Measurements from ENCODE around the gene TOMM70.
"Not testable (repeated sequence)": the region's sequence is repeated elsewhere in the genome, so short reads cannot be mapped to it uniquely, and the experiment has no call there.

Gene TOMM70

DNA sequence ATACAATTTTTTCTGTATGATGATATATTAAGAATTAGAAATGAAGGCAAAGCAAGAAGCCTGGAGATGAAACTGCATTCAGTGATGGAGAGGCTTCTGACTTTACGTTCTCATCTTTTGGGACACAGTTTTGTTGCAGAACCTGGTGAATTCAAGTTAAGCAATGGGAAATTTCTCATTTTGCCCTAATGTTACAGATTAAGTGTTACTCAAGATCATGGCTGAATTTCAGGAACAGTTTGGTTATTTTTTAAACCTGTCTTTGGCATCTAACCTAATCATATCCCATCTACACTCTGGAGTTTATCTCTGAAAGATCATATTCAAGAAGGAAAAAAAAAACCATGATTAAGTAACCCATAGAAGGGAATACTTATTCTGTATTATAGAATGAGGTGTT lies 60.4 kb downstream of the TOMM70 start:
- ATAC-seq, result no peak
- no peak for TF ChIP-seq PPARA (CRISPR knock-in tag; IDR thresholded peaks at IDR 0.05; ENCODE audit: borderline replicate concordance)
- TF ChIP-seq, protein P1, sequence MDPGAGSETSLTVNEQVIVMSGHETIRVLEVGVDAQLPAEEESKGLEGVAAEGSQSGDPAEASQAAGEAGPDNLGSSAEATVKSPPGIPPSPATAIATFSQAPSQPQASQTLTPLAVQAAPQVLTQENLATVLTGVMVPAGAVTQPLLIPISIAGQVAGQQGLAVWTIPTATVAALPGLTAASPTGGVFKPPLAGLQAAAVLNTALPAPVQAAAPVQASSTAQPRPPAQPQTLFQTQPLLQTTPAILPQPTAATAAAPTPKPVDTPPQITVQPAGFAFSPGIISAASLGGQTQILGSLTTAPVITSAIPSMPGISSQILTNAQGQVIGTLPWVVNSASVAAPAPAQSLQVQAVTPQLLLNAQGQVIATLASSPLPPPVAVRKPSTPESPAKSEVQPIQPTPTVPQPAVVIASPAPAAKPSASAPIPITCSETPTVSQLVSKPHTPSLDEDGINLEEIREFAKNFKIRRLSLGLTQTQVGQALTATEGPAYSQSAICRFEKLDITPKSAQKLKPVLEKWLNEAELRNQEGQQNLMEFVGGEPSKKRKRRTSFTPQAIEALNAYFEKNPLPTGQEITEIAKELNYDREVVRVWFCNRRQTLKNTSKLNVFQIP (CRISPR knock-in tag; IDR thresholded peaks at IDR 0.05; ENCODE audit: borderline replicate concordance, low read depth), result no peak
- TF ChIP-seq CSDC2 (CRISPR knock-in tag; IDR thresholded peaks at IDR 0.05), result no peak
- no peak for TF ChIP-seq ZNF565 (CRISPR knock-in tag; conservative IDR thresholded peaks at IDR 0.05; ENCODE audit: low read depth)
- TF ChIP-seq ARNTL (CRISPR knock-in tag; IDR thresholded peaks at IDR 0.05; ENCODE audit: borderline replicate concordance, low read depth), result no peak
- TF ChIP-seq ISL1 (CRISPR knock-in tag; IDR thresholded peaks at IDR 0.05), result no peak
- TF ChIP-seq, protein P2, sequence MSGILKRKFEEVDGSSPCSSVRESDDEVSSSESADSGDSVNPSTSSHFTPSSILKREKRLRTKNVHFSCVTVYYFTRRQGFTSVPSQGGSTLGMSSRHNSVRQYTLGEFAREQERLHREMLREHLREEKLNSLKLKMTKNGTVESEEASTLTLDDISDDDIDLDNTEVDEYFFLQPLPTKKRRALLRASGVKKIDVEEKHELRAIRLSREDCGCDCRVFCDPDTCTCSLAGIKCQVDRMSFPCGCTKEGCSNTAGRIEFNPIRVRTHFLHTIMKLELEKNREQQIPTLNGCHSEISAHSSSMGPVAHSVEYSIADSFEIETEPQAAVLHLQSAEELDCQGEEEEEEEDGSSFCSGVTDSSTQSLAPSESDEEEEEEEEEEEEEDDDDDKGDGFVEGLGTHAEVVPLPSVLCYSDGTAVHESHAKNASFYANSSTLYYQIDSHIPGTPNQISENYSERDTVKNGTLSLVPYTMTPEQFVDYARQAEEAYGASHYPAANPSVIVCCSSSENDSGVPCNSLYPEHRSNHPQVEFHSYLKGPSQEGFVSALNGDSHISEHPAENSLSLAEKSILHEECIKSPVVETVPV (CRISPR knock-in tag; IDR thresholded peaks at IDR 0.05), result no peak
- no peak for TF ChIP-seq TOX (CRISPR knock-in tag; IDR thresholded peaks at IDR 0.05; ENCODE audit: borderline replicate concordance)
- TF ChIP-seq RARB (CRISPR knock-in tag; IDR thresholded peaks at IDR 0.05), result no peak

DNA sequence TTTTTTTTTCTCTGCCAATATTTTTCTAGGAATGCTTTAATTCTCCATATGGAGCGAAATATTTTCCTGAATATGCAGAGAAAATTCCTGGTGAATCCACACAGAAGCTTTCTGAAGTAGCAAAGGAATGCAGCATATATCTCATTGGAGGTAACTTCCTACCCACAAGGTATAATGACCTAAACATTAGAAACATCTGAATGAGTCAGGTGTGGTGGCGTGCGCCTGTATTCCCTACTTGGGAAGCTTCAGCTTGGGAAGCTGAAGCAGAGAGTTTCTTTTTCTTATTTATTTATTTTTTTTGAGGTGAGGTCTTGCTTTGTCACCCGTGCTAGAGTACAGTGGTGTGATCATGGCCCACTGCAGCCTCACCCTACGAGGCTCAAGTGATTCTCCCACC lies 61.1 kb downstream of the TOMM70 start:
- TF ChIP-seq, protein P2 (CRISPR knock-in tag; IDR thresholded peaks at IDR 0.05), result no peak
- no peak for TF ChIP-seq BACH2 (CRISPR knock-in tag; IDR thresholded peaks at IDR 0.05; ENCODE audit: borderline replicate concordance)
- no peak for ATAC-seq

DNA sequence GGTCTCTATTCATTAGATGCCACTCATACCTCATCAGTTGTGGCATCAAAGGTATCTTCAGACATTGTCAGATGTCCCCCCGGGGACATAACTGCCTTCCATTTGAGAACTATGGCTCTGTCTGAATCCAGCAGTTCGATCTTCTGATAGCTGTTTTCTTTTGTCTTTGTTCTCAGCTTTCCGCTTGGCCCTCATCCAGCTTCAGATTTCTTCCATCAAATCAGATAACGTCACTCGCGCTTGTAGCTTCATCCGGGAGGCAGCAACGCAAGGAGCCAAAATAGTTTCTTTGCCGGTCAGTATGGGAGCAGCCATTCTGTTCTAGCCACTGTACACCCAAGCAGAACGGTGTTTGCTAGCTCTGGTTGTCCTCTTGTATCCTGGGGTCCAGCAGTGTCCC lies 62.0 kb downstream of the TOMM70 start:
- no peak for ATAC-seq
- TF ChIP-seq PPARA (CRISPR knock-in tag; IDR thresholded peaks at IDR 0.05; ENCODE audit: borderline replicate concordance) (no peak), GLIS3 (CRISPR knock-in tag; IDR thresholded peaks at IDR 0.05) (no peak), TOX (CRISPR knock-in tag; IDR thresholded peaks at IDR 0.05; ENCODE audit: borderline replicate concordance) (no peak), OSR1 (CRISPR knock-in tag; IDR thresholded peaks at IDR 0.05) (no peak), ZNF565 (CRISPR knock-in tag; conservative IDR thresholded peaks at IDR 0.05; ENCODE audit: low read depth) (no peak)
- TF ChIP-seq, protein P3, sequence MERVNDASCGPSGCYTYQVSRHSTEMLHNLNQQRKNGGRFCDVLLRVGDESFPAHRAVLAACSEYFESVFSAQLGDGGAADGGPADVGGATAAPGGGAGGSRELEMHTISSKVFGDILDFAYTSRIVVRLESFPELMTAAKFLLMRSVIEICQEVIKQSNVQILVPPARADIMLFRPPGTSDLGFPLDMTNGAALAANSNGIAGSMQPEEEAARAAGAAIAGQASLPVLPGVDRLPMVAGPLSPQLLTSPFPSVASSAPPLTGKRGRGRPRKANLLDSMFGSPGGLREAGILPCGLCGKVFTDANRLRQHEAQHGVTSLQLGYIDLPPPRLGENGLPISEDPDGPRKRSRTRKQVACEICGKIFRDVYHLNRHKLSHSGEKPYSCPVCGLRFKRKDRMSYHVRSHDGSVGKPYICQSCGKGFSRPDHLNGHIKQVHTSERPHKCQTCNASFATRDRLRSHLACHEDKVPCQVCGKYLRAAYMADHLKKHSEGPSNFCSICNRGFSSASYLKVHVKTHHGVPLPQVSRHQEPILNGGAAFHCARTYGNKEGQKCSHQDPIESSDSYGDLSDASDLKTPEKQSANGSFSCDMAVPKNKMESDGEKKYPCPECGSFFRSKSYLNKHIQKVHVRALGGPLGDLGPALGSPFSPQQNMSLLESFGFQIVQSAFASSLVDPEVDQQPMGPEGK (CRISPR knock-in tag; IDR thresholded peaks at IDR 0.05; ENCODE audit: borderline replicate concordance), result no peak
- TF ChIP-seq, protein P1 (CRISPR knock-in tag; IDR thresholded peaks at IDR 0.05; ENCODE audit: borderline replicate concordance, low read depth), result no peak

DNA sequence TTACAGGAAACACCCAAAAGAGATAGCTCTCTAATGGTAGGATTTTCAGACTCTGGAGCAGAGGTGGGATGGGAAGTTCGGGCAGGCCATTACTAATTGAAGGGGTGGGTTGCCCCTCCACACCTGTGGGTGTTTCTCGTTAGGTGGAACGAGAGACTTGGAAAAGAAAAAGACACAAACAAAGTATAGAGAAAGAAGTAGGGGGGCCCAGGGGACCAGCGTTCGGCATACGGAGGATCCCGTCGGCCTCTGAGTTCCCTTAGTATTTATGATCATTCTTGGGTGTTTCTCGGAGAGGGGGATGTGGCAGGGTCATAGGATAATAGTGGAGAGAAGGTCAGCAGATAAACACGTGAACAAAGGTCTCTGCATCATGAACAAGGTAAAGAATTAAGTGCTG lies 64.7 kb downstream of the TOMM70 start:
- ATAC-seq, result not testable (repeated sequence)

DNA sequence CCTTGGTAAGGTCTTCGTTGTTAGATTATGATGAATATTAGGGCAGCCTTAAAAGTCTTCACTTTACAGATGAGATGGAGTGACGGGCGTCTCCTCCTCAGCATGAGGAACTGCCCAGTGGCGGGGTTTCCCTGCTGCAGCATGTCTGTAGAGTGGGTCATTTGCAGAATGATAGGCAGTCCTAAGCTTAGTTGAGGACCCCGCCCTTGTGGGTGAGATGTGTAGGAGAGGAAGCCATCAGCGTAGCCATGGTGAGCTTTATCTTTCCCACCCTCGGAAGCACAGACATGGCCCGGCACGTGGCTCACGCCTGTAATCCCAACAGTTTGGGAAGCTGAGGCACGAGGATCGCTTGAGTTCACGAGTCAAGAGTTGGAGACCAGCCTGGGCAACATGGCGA lies 65.5 kb downstream of the TOMM70 start:
- no peak for TF ChIP-seq PPARA (CRISPR knock-in tag; IDR thresholded peaks at IDR 0.05; ENCODE audit: borderline replicate concordance)
- TF ChIP-seq TCF4 (CRISPR knock-in tag; IDR thresholded peaks at IDR 0.05; ENCODE audit: borderline replicate concordance), result no peak
- TF ChIP-seq ESRRG (CRISPR knock-in tag; IDR thresholded peaks at IDR 0.05), result no peak
- TF ChIP-seq RARB (CRISPR knock-in tag; IDR thresholded peaks at IDR 0.05), result no peak
- TF ChIP-seq ZNF565 (CRISPR knock-in tag; conservative IDR thresholded peaks at IDR 0.05; ENCODE audit: low read depth), result no peak
- no peak for TF ChIP-seq CSDC2 (CRISPR knock-in tag; IDR thresholded peaks at IDR 0.05)
- TF ChIP-seq, protein P4, sequence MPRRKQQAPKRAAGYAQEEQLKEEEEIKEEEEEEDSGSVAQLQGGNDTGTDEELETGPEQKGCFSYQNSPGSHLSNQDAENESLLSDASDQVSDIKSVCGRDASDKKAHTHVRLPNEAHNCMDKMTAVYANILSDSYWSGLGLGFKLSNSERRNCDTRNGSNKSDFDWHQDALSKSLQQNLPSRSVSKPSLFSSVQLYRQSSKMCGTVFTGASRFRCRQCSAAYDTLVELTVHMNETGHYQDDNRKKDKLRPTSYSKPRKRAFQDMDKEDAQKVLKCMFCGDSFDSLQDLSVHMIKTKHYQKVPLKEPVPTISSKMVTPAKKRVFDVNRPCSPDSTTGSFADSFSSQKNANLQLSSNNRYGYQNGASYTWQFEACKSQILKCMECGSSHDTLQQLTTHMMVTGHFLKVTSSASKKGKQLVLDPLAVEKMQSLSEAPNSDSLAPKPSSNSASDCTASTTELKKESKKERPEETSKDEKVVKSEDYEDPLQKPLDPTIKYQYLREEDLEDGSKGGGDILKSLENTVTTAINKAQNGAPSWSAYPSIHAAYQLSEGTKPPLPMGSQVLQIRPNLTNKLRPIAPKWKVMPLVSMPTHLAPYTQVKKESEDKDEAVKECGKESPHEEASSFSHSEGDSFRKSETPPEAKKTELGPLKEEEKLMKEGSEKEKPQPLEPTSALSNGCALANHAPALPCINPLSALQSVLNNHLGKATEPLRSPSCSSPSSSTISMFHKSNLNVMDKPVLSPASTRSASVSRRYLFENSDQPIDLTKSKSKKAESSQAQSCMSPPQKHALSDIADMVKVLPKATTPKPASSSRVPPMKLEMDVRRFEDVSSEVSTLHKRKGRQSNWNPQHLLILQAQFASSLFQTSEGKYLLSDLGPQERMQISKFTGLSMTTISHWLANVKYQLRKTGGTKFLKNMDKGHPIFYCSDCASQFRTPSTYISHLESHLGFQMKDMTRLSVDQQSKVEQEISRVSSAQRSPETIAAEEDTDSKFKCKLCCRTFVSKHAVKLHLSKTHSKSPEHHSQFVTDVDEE (CRISPR knock-in tag; IDR thresholded peaks at IDR 0.05), result no peak
- TF ChIP-seq OSR1 (CRISPR knock-in tag; IDR thresholded peaks at IDR 0.05), result no peak
- no peak for TF ChIP-seq SNAI2 (CRISPR knock-in tag; IDR thresholded peaks at IDR 0.05)
- no peak for TF ChIP-seq TOX (CRISPR knock-in tag; IDR thresholded peaks at IDR 0.05; ENCODE audit: borderline replicate concordance)
- TF ChIP-seq ZFP30 (CRISPR knock-in tag; IDR thresholded peaks at IDR 0.05), result no peak
- ATAC-seq, result peak; percentile 9; the same call in 2 of the 3 replicates

Data from SK-N-SH treated with all-trans-retinoic acid at 6 μM for 48 hours (cell line).